Smooth muscle cell (in vitro differentiated cells): ENCODE results near the gene RTP2. TPM values are rescaled to one million over a fixed set of nuclear protein-coding genes. Genes with fewer than 3 reads are reported as not detected.

Experiments used
- DNase-seq: peaks from one replicate; lab custom pipeline; 2025; ENCODE audit not compliant: unreplicated experiment; lab: John Stamatoyannopoulos, UW
- H2AFZ ChIP-seq: fragments of 200-600 bp; sonication (generic); 2 replicates; pipeline ENCODE4 v1.6.0; 2016; ENCODE audit warnings: antibody characterized with exemption, low read depth, mild to moderate bottlenecking
- H3F3A ChIP-seq: fragments of 200-600 bp; sonication (generic); 2 replicates; pipeline ENCODE4 v1.6.0; 2017; ENCODE audit warnings: antibody characterized with exemption, low read depth
- H3K27ac ChIP-seq: fragments of 200-600 bp; sonication (generic); 2 replicates; pipeline ENCODE4 v1.5.1; 2016; ENCODE audit warnings: low read depth, mild to moderate bottlenecking
- H3K27me3 ChIP-seq: fragments of 200-600 bp; sonication (generic); 2 replicates; pipeline ENCODE4 v1.6.1; 2016; ENCODE audit warnings: low read depth, mild to moderate bottlenecking
- H3K36me3 ChIP-seq: fragments of 200-600 bp; sonication (generic); 2 replicates; pipeline ENCODE4 v1.5.1; 2016; ENCODE audit warnings: low read depth
- H3K4me1 ChIP-seq: fragments of 200-600 bp; sonication (generic); 2 replicates; pipeline ENCODE4 v1.5.1; 2016; ENCODE audit warnings: low read depth
- H3K4me2 ChIP-seq: fragments of 200-600 bp; sonication (generic); 2 replicates; pipeline ENCODE4 v1.6.0; 2016; ENCODE audit warnings: mild to moderate bottlenecking
- H3K4me3 ChIP-seq: fragments of 200-600 bp; sonication (generic); 2 replicates; pipeline ENCODE4 v1.5.1; 2016; ENCODE audit warnings: mild to moderate bottlenecking
- H3K79me2 ChIP-seq: fragments of 200-600 bp; sonication (generic); 2 replicates; pipeline ENCODE4 v1.6.0; 2016; ENCODE audit warnings: low read depth, mild to moderate bottlenecking
- H3K9ac ChIP-seq: fragments of 200-600 bp; sonication (generic); 2 replicates; pipeline ENCODE4 v1.6.0; 2016; ENCODE audit warnings: low read depth
- H3K9me3 ChIP-seq: fragments of 200-600 bp; sonication (generic); replicated peaks from 2 replicates; pipeline ENCODE4 v1.5.1; 2016; ENCODE audit warnings: low read depth
- H4K20me1 ChIP-seq: fragments of 200-600 bp; sonication (generic); 2 replicates; pipeline ENCODE4 v1.6.0; 2016; ENCODE audit warnings: low read depth
- WGBS: methylation state at CpG from one replicate; pipeline ENCODE4 v1.1.7; 2016; ENCODE audit warnings: low lambda C conversion rate; 5-methylcytosine and 5-hydroxymethylcytosine counted together
- polyA plus RNA-seq: library from polyadenylated mRNA; unstranded; fragments of >200 nt; fragmentation: Nextera tagmentation; extraction: Ambion mirVana; gene quantifications from 2 replicates; pipeline ENCODE4 v1.2.1, GENCODE V29; 2016
- total RNA-seq: library from RNA; depleted of rRNA; stranded (reverse); fragments of >200 nt; gene quantifications from 2 replicates; pipeline ENCODE4 v1.2.3, GENCODE V29; 2014
- TF ChIP-seq, protein P1 (sequence below): fragments of 200-600 bp; sonication (generic); IDR thresholded peaks from 2 replicates; pipeline ENCODE4 v1.5.1; 2017; ENCODE audit warnings: borderline replicate concordance, mild to moderate bottlenecking, antibody characterized with exemption; ENCODE audit not compliant: insufficient read depth, poor library complexity, severe bottlenecking

Gene RTP2
- total and polyA plus RNA-seq, 2 experiments from 2014 or later: not detected

GRCh38 chr3:187746059-187746441, 43.7 kb upstream of the RTP2 start:
- H3K4me2 ChIP-seq: peak overlapping the region; percentile 99
- TF ChIP-seq, protein P1, sequence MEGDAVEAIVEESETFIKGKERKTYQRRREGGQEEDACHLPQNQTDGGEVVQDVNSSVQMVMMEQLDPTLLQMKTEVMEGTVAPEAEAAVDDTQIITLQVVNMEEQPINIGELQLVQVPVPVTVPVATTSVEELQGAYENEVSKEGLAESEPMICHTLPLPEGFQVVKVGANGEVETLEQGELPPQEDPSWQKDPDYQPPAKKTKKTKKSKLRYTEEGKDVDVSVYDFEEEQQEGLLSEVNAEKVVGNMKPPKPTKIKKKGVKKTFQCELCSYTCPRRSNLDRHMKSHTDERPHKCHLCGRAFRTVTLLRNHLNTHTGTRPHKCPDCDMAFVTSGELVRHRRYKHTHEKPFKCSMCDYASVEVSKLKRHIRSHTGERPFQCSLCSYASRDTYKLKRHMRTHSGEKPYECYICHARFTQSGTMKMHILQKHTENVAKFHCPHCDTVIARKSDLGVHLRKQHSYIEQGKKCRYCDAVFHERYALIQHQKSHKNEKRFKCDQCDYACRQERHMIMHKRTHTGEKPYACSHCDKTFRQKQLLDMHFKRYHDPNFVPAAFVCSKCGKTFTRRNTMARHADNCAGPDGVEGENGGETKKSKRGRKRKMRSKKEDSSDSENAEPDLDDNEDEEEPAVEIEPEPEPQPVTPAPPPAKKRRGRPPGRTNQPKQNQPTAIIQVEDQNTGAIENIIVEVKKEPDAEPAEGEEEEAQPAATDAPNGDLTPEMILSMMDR: no peak
- no peaks in the 10 kb centered on the region for H3K9me3 ChIP-seq
- peaks cover 28% of the 10 kb centered on the region for H4K20me1 ChIP-seq
- H3K27ac ChIP-seq: peak overlapping the region; percentile 99
- H3K4me3 ChIP-seq: peak overlapping the region; percentile 96
- no peaks in the 10 kb centered on the region for H3K36me3 ChIP-seq
- peaks cover 2% of the 10 kb centered on the region for H3F3A ChIP-seq
- H3K9ac ChIP-seq: peak overlapping the region; percentile 99
- WGBS: 5% methylated on average over 6 of the region's 6 CpGs
- peaks cover 45% of the 10 kb centered on the region for H3K4me1 ChIP-seq
- H3K79me2 ChIP-seq: peaks cover 37% of the 10 kb centered on the region
- no peak for DNase-seq
- no peak overlapping the region for H2AFZ ChIP-seq
- H3K27me3 ChIP-seq: no peaks in the 10 kb centered on the region

DNA sequence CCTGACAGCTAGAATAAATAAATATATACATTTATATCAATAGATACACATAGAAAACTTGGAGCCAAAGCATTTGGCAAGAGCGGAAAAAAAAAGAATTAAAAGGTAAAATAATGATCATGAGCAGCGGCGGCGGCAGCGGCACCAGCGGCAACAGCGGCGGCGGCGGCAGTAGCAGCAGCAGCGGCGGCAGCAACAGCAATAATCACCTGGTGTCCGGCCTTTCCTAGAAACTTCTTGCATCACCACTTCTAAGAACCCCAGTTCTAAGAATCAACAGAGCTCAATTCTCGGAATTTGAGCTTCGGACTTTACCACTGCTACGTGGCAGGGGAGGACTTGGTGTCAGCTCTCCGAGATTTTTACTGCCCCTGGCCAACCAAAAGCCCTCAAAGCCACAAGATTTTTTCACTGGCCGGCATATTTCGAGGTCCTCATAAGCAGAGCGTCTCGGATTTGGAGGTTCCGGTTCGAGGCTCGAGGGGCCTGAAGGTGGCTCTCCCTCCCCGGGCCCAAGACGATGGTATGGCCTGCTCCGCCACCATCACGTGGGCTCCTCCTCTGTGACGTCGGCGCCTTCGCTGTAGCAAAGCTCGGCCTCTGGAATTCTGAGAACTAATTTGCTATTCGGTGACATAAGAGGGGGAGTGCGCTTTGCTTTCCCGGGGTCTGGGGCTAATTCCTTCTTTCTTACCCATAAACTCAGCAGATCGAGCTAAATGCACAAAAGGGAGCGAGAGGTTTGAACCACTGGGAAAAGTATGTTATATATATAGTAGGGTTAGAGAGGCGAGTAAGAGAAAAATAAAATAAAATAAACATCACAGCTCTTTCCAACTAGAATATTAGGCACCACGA, 43.1 kb upstream of the RTP2 start, which contains the start of gene BCL6:
TSS of gene BCL6 (minus strand) at position 268 of the 858 bp plus-strand sequence. CDS start 11,775 bp downstream, outside the sequence.
- H3K27me3 ChIP-seq: no peaks in the 10 kb centered on the region
- peak within 1 kb of the TSS; percentile 99 for H3K4me2 ChIP-seq
- no peaks in the 10 kb centered on the region for H3K36me3 ChIP-seq
- WGBS: under 1% methylated on average over 40 of the region's 40 CpGs
- peaks cover 38% of the 10 kb centered on the region for H3K79me2 ChIP-seq
- DNase-seq: peak; percentile 77
- H3K4me3 ChIP-seq: peak within 1 kb of the TSS; percentile 96
- TF ChIP-seq, protein P1: no peak
- H4K20me1 ChIP-seq: peaks cover 33% of the 10 kb centered on the region
- H3F3A ChIP-seq: peaks cover 2% of the 10 kb centered on the region
- H3K9ac ChIP-seq: peak within 1 kb of the TSS; percentile 99
- H3K9me3 ChIP-seq: no peaks in the 10 kb centered on the region
- H2AFZ ChIP-seq: peak within 1 kb of the TSS; percentile 87
- peaks cover 40% of the 10 kb centered on the region for H3K4me1 ChIP-seq
- peak within 1 kb of the TSS; percentile 99 for H3K27ac ChIP-seq

- Histone ChIP-seq H3K9me3 (no peaks in the 10 kb centered on the region), H3K27me3 (no peaks in the 10 kb centered on the region), H3K4me3 (peak overlapping the region; percentile 96), H3K4me1 (peaks cover 34% of the 10 kb centered on the region), H3K79me2 (peaks cover 38% of the 10 kb centered on the region), H3K27ac (peak overlapping the region; percentile 99), H3K36me3 (no peaks in the 10 kb centered on the region), H2AFZ (no peak overlapping the region), H3K4me2 (peak overlapping the region; percentile 99), H3F3A (peaks cover 6% of the 10 kb centered on the region), H4K20me1 (peaks cover 39% of the 10 kb centered on the region), H3K9ac (peak overlapping the region; percentile 99)
- peak; percentile 18 for DNase-seq
- TF ChIP-seq, protein P1: no peak
- WGBS: under 1% methylated on average over 43 of the region's 55 CpGs
Measured at GRCh38 chr3:187744169-187745151, 42.1 kb upstream of the RTP2 start.
